Prostate gland (tissue), 2 donors: ENCODE data around the gene SLC2A5.

Source experiments
- CTCF ChIP-seq, 4 experiments: fragments of 200-600 bp in 2 of 4; fragments of 450-650 bp in 2 of 4; sonication (generic) in 2 of 4; IDR thresholded peaks; 1 replicate in 3 of 4; 2 replicates in 1 of 4; pipeline ENCODE4 v1.5.1; 2016 to 2019; ENCODE audit warnings: antibody characterized with exemption in 4 of 4, mild to moderate bottlenecking in 2 of 4, moderate library complexity in 2 of 4
- POLR2A ChIP-seq: fragments of 450-650 bp; IDR thresholded peaks from one replicate; pipeline ENCODE4 v1.6.1; 2016; ENCODE audit warnings: antibody characterized with exemption, mild to moderate bottlenecking
- POLR2AphosphoS5 ChIP-seq: sonication (generic); formaldehyde crosslinking; IDR thresholded peaks from one replicate; pipeline ENCODE4 v1.6.1; 2017; ENCODE audit warnings: antibody characterized with exemption

- no peak for TF ChIP-seq POLR2A
- TF ChIP-seq CTCF (IDR thresholded peaks at IDR 0.05), result no peak
- no peak for TF ChIP-seq POLR2AphosphoS5
Measured at GRCh38 chr1:9078752-9079500, 9.5 kb upstream of the SLC2A5 start.
